HG03103 (cell line): ENCODE data around the gene AQP12B.
"Not testable (repeated sequence)": the region's sequence is repeated elsewhere in the genome, so short reads cannot be mapped to it uniquely, and the experiment has no call there.

Experiments used
- ATAC-seq: cut with Tn5 transposase; IDR thresholded peaks from one replicate; pipeline ENCODE4 v1.9.1; 2021; ENCODE audit warnings: low read depth; ENCODE audit not compliant: unreplicated experiment

Gene AQP12B

GRCh38 chr2:240682431-240683224 is at the start of gene AQP12B:
TSS of gene AQP12B (minus strand) at chr2:240682885. CDS start at chr2:240682837, 48 bp downstream.
- ATAC-seq, result not testable (repeated sequence)

GRCh38 chr2:240732184-240732583 is 49.5 kb upstream of the AQP12B start:
- ATAC-seq, result no peak

GRCh38 chr2:240731178-240731545 is 48.5 kb upstream of the AQP12B start:
- no peak for ATAC-seq

DNA sequence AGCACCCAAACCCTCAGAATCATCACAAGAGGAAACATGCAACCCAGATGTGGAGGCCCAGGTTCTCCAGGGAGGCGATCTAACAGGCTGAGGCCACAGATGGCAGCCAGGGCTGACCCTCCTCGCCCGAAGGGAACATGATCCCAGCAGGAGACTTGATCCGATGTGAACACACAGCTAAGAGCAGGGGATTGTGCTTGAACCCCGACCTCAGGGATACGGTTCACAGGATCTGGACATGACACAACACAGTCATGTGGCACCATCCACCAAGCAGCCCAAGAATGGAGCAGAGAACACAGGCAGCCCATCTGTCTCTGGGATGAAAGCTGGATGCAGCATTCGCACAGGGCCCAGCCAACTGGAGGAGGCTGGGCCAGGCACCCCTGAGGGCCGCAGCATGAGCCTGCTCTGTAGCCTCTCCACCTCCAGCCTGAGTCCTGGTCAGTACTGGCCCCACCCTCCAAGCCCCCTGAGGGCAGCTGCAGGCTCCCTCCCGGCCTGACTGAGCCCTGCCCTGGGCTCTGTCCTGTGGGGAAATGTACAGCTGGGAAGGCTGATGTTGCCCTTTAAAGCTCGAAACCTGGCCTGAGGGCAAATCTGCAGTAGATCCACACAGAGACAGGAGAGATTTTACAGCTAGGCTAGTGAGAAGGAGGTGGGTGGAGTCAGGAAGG is 48.0 kb upstream of the AQP12B start:
- no peak for ATAC-seq

GRCh38 chr2:240728827-240729226 is 46.1 kb upstream of the AQP12B start:
- no peak for ATAC-seq

DNA sequence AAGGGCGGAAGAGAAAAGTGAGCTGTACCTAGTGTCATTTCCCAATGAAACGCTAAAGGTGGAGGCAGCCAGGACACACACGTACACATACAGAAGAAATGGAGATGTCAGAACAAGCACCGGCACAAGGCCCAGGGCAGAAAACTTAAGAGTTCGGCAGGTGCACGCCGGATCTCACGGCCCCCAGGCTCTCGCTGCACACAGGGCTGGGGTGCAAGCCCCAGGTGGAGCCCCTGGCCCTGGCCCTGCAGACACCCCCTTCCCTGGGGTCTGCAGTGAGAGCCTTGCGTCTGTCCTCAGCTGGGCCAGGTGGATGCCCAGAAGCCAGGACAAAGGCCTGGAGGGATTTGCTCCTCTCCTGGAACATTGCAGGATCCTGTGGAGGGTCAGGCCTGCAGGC is 45.7 kb upstream of the AQP12B start:
- no peak for ATAC-seq

GRCh38 chr2:240727913-240728312 is 45.2 kb upstream of the AQP12B start:
- ATAC-seq, result no peak

DNA sequence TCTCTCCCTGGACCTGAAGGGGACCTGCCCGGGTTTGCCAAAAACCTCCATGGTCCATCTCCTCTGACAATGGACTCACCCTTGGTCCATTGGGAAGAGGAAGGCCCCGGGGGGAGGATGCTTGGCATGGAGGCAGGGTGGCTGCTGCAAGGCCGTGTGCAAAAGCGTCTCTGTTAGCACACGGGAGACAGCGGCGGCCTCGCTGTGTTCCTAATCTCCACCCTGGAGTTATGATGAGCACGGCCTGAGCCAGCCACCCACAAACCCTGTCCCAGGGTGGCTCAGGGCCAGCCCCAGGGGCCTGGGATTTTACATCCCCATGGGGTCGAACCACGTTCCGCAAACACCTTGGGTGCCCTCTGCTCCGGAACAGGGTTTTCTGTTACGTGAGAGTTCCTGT is 44.8 kb upstream of the AQP12B start:
- no peak for ATAC-seq

GRCh38 chr2:240726876-240727275 is 44.2 kb upstream of the AQP12B start:
- no peak for ATAC-seq

- no peak for ATAC-seq
These were observed 43.0 kb upstream of the AQP12B start for GRCh38 chr2:240725671-240726070.

DNA sequence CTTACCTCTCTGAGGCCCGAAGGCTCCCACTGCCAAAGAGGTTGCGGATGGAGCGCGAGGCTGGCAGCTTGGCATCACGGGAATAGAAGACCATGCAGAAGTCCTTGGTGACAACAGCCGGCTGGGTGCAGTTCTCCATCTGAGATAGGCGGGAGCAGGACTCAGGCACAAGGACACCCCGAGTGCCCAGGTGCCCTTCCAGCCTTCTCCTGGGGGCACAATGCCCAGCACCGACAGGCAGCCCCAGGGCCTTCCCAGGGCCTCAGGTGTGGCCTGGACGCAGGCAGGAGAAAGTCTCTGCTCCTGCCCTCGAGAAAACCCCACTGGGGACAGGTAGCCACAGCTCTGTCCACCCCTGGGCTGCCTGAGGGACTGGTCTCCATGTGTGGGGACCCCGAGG is 42.6 kb upstream of the AQP12B start:
- no peak for ATAC-seq

GRCh38 chr2:240724431-240724830 is 41.7 kb upstream of the AQP12B start:
- no peak for ATAC-seq

- no peak for ATAC-seq
These were observed 41.2 kb upstream of the AQP12B start for GRCh38 chr2:240723851-240724250.

DNA sequence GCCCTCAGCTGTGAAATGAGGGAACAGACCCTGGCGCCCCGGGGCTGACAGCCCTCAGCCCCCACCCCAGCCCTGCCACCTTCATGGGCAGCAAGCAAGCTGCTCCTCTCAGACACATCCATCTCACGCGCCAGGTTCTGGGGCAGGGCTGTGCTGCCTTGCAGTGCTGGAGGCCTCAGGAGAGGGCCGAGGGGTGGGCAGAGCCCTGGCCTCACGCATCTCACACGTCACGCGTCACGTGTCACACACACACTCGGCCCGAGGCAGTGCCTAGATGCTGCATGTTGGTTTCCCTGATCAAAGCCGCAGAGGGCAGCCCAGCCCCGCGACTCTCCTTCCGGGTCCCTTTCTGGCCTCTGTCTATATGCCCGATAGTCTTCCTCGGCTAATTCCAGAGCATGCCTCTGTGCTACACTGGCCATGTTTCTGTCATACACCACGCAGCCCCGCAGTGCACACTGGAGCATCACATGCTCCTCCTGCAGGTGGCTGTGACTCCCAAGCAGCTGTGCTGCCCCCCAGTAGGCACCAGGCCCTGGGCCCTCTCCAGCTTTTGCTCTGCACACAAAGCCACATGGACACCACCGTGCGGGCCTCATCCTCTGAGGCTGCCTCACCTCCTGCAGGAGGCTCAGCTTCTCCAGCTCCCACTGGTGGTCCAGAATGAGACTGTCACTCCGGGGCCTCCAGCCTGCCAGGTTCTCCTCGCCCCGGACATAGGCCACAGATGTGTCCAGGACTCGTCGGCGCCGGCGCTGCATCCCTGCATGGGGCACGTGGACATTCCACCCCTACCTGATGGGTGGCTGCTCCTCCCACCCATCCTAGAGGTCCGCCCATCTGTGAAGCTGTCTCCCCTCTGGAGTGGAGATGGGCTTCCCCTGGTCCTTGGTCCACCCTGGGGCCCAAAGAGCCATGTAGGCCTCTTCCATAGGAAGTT is 40.4 kb upstream of the AQP12B start:
- ATAC-seq, result no peak

DNA sequence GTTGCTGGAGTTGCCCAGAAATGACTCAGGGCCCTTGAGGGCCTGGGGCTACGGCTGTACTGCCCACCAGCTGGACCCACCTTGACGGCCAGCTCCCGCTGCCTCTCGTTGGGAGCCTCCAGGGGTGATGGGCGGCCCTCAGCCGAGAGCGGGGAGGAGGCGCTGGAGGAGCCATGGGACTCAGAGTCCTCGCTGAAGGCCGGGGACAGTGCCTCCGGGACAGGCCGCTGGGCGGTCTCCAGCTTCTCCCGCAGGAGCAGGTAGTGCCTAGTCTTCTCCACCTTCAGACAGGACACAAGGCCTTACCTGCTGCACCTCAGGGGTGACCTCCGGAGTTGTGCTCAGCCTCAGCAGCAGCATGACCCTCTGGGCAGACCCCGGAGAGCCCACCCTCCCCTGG is 39.7 kb upstream of the AQP12B start:
- ATAC-seq, result no peak

DNA sequence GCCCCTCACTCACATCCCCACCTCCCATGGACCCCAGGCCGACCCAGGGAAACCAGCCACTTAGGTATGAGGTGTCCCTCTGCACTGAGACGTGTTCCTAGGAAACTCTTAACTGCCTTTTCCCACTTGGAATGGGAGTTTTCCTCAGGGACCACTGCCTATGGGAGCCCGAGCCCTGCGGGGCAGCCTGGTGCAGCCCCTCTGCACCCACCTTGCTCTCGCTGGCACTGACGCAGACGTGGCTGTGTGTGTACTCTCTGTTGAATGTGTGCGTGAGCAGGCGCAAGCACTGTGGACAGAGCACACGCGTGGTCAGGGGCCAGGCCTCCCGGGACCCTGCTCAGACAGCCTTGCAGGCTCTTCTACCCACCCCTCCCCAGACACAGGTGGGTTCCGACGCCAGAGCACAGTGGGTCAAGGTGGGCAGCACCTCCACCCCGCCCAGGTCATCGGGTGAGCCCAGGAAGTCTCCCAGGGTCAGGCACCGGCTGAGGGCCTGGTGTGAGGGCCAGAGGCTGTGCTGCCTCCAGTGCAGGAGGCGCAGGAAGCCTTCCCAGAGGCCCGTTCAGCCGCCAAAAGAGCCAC is 39.0 kb upstream of the AQP12B start:
- no peak for ATAC-seq

GRCh38 chr2:240720686-240721595 is 38.3 kb upstream of the AQP12B start:
- ATAC-seq, result no peak

DNA sequence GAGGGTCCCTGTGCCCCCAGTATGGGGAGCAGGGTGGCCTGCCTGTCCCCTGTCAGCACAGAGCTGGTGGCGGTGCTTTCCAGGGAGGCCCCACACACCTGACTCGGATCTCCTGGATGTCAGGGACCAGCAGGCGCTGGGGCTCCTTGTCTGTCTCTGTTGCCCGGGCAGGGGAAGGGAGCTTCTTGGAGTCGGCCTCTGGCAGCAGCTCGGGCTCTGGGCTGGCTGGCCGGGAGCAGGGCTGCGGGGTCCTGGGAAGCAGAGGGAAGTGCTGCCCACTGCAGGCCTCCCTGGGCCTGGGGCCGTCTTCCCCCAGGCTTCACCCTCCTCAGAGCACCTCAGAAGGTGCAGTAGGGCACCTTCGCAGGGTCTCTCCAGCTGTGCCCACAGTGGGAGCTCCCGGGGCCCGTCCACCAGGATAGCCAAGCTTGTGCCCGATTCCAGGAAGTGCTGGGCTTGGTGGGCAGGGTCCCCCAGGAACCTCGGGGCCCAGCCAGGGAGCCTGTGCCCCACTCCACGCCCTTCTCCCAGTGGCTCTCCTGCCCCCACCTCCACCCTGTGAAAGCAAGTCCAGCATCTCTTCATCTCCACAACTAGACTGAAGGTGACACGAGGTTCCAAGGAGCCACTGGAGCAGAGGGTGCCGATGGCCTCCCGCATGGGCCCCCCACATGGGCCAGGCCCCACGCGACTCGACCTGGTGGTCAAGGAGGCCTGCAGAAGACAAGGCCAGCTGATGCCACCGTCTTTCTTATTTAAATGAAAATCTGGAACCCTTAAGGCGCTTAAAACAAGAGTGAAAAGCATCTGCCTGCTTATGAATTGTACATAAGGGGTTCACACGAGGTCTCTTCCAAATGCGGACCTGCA is 37.2 kb upstream of the AQP12B start:
- no peak for ATAC-seq
